Calu3 (cell line): ENCODE results near the gene KCNK6. TPM values are rescaled to one million over a fixed set of nuclear protein-coding genes. Genes with fewer than 3 reads are reported as not detected.

Source experiments
- BruUV-seq: library from RNA; stranded (reverse); fragments of 400-500 nt; replicated peaks from 2 replicates; lab custom pipeline; 2021; lab: Mats Ljungman, UMichigan
- CTCF ChIA-PET: fragments of 300-600 bp; sonication (Branson Sonifier 250); formaldehyde crosslinking; loops from one replicate; lab custom pipeline; 2022; ENCODE audit warnings: antibody characterized with exemption; lab: Charles Lee
- DNase-seq: peaks from one replicate; pipeline ENCODE4 v3.0.0; 2022
- H3K27ac Mint-ChIP-seq: one replicate; pipeline ENCODE4 v1.8.0; 2022; ENCODE audit warnings: mixed read lengths; ENCODE audit not compliant: unreplicated experiment
- H3K27me3 Mint-ChIP-seq: one replicate; pipeline ENCODE4 v1.8.0; 2022; ENCODE audit warnings: mixed read lengths; ENCODE audit not compliant: unreplicated experiment
- H3K36me3 Mint-ChIP-seq: one replicate; pipeline ENCODE4 v1.8.0; 2022; ENCODE audit warnings: mild to moderate bottlenecking, moderate library complexity, mixed read lengths; ENCODE audit not compliant: insufficient read depth, unreplicated experiment
- H3K4me1 Mint-ChIP-seq: one replicate; pipeline ENCODE4 v1.8.0; 2022; ENCODE audit warnings: mild to moderate bottlenecking, low read depth, mixed read lengths; ENCODE audit not compliant: unreplicated experiment
- H3K4me3 Mint-ChIP-seq: one replicate; pipeline ENCODE4 v1.8.0; 2022; ENCODE audit warnings: mild to moderate bottlenecking, low read depth, moderate library complexity, mixed read lengths; ENCODE audit not compliant: unreplicated experiment
- H3K9me3 Mint-ChIP-seq: one replicate; pipeline ENCODE4 v1.8.0; 2022; ENCODE audit warnings: low read depth, mixed read lengths; ENCODE audit not compliant: unreplicated experiment
- intact Hi-C: fragments of 100-400 bp; cut with micrococcal nuclease; formaldehyde crosslinking; loops from one replicate; pipeline ENCODE4 v1.10.0; 2022; ENCODE audit not compliant: unreplicated experiment
- total RNA-seq: library from RNA; stranded (reverse); gene quantifications from 2 replicates; pipeline ENCODE4 v1.2.3, GENCODE V29; 2022
- TF ChIP-seq, protein P1 (sequence below): fragments of 200-600 bp; IDR thresholded peaks from one replicate; pipeline ENCODE4 v1.8.0; 2022; ENCODE audit warnings: antibody characterized with exemption; ENCODE audit not compliant: unreplicated experiment

The KCNK6 gene
- total RNA-seq, 1 experiment from 2014 or later, result 3.6 TPM

GRCh38 chr19:38306236-38306635 lies 13.4 kb upstream of the KCNK6 start:
- peaks cover 35% of the 10 kb centered on the region for H3K4me1 Mint-ChIP-seq
- H3K27ac Mint-ChIP-seq, result no peak overlapping the region
- intact Hi-C loops, result no loop called here

DNA sequence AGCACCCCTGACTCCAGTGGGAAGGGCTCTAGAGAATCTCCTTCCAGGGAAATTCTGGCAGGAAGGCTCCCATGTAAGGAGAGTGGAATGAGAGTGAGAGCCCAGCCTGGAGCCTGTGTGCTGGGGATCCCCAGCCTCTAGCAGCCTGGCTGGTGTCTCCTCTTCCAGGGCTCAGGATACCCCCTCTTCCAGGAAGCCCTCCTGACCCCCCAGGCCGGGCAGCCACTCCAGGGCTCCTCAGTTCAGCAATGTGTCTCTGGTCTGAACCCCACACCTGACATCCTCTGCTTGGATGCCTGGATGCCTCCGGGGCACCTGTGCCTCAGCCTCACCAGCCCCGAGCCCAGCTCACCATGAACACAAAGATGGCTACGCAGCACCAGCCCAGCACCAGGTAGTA lies 12.6 kb upstream of the KCNK6 start:
- H3K4me1 Mint-ChIP-seq, result peaks cover 35% of the 10 kb centered on the region
- H3K27ac Mint-ChIP-seq, result peak overlapping the region; percentile 80
- no TSS peak for BruUV-seq
- TF ChIP-seq, protein P1, sequence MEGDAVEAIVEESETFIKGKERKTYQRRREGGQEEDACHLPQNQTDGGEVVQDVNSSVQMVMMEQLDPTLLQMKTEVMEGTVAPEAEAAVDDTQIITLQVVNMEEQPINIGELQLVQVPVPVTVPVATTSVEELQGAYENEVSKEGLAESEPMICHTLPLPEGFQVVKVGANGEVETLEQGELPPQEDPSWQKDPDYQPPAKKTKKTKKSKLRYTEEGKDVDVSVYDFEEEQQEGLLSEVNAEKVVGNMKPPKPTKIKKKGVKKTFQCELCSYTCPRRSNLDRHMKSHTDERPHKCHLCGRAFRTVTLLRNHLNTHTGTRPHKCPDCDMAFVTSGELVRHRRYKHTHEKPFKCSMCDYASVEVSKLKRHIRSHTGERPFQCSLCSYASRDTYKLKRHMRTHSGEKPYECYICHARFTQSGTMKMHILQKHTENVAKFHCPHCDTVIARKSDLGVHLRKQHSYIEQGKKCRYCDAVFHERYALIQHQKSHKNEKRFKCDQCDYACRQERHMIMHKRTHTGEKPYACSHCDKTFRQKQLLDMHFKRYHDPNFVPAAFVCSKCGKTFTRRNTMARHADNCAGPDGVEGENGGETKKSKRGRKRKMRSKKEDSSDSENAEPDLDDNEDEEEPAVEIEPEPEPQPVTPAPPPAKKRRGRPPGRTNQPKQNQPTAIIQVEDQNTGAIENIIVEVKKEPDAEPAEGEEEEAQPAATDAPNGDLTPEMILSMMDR, result no peak
- no peak for DNase-seq
- intact Hi-C loops, result no loop called here
- H3K36me3 Mint-ChIP-seq, result peaks cover 74% of the 10 kb centered on the region
- CTCF ChIA-PET, result no interaction called here
- peaks cover 4% of the 10 kb centered on the region for H3K9me3 Mint-ChIP-seq
- no peaks in the 10 kb centered on the region for H3K27me3 Mint-ChIP-seq
- no peak overlapping the region for H3K4me3 Mint-ChIP-seq

More at GRCh38 chr19:38306236-38306635, 13.4 kb upstream of the KCNK6 start:
- TF ChIP-seq, protein P1, result no peak
- Mint-ChIP-seq H3K27me3 (no peaks in the 10 kb centered on the region), H3K36me3 (peaks cover 80% of the 10 kb centered on the region), H3K9me3 (peaks cover 4% of the 10 kb centered on the region), H3K4me3 (no peak overlapping the region)
- CTCF ChIA-PET, result no interaction called here
- BruUV-seq, result no TSS peak
- no peak for DNase-seq

DNA sequence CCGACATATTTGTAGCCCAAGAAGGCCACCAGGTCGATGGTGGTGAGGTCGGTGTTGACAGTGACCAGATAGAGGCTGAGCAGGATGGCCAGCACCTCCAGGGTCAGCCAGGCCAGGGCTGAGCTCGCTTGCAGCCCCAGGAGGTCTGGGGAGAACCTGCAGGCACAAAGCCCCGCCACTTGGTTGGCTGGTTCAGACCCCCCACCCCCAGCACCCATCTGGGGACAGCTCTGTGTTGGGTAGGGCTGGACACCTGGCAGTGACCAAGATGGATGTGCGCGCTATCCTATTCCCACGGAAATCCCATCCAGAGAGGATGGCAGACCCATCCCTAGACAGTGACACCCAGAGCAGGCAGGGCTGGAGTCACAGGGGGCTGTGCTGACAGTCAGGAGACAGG lies 12.0 kb upstream of the KCNK6 start:
- Mint-ChIP-seq H3K4me3 (no peak overlapping the region), H3K27me3 (no peaks in the 10 kb centered on the region), H3K4me1 (peaks cover 33% of the 10 kb centered on the region), H3K27ac (peak overlapping the region; percentile 80), H3K9me3 (peaks cover 4% of the 10 kb centered on the region), H3K36me3 (peaks cover 72% of the 10 kb centered on the region)
- TF ChIP-seq, protein P1, result no peak
- no peak for DNase-seq
- CTCF ChIA-PET, result interaction anchor here (0.6 kb wide), 1 partner anchor 71 kb away, joined by 7 read pairs; no protein-coding TSS in a partner anchor
- intact Hi-C loops, result no loop called here
- no TSS peak for BruUV-seq

DNA sequence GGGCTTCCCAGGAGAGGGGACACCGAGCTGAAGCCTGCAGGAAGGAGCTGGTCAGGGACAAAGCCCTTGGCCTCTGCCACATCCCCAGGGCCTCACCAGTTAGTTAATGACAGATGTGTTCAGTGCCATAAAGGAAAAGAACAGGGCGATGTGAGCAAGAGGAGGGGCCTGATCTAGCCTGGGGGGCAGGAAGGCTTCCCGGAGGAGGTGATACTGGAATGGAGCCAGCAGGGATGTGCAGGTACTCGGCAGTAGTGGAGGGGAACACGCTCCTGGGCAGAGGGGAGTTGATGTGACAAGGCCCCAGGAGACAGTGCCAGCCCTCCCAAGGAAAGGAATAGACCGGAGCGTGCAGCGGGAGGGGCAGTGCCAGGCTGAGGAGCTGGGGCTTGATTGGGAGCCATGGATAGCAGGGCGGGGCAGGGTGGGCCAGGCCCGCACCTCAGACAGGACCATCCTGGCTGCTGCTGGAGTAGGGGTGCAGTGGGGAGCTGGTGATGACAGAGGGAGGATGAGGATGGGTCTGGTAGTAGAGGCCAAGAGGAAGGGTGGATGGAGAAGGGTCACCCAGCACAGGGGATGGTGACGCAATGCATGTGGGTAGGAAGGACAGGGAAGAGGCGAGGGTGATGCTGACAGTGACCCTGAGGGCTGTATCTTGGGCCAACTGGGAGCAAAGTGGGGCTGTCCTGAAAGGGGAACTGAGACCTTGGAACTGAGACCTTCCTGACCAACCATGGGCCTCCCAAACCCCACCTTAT lies 11.5 kb upstream of the KCNK6 start:
- H3K4me1 Mint-ChIP-seq, result peaks cover 27% of the 10 kb centered on the region
- H3K4me3 Mint-ChIP-seq, result no peak overlapping the region
- CTCF ChIA-PET, result interaction anchor here (0.6 kb wide), 1 partner anchor 71 kb away, joined by 7 read pairs; no protein-coding TSS in a partner anchor
- no peak for DNase-seq
- H3K27me3 Mint-ChIP-seq, result no peaks in the 10 kb centered on the region
- peaks cover 71% of the 10 kb centered on the region for H3K36me3 Mint-ChIP-seq
- H3K27ac Mint-ChIP-seq, result peak overlapping the region; percentile 80
- H3K9me3 Mint-ChIP-seq, result peaks cover 4% of the 10 kb centered on the region
- BruUV-seq, result no TSS peak
- intact Hi-C loops, result no loop called here
- TF ChIP-seq, protein P1, result no peak
